Activated CD8-positive, alpha-beta T cell treated with anti-CD3 and anti-CD28 coated beads for 36 hours (primary cell): ENCODE results near the gene IL22RA2. TPM values are rescaled to one million over a fixed set of nuclear protein-coding genes. Genes with fewer than 3 reads are reported as not detected.
"Not testable (repeated sequence)": the region's sequence is repeated elsewhere in the genome, so short reads cannot be mapped to it uniquely, and the experiment has no call there.

Source experiments
- ATAC-seq: fragments of 200-7000 bp; cut with Tn5 transposase; one replicate; pipeline ENCODE4 v1.10.0; 2021; ENCODE audit warnings: mild to moderate bottlenecking, moderate library complexity
- CTCF ChIA-PET: fragments of 350-600 bp; sonication (Branson Sonifier 250); formaldehyde crosslinking; loops from one replicate; lab custom pipeline; 2021; ENCODE audit warnings: antibody characterized with exemption; lab: Charles Lee
- POLR2A ChIA-PET: fragments of 350-600 bp; sonication (Branson Sonifier 250); formaldehyde crosslinking; loops from one replicate; lab custom pipeline; 2021; ENCODE audit warnings: antibody characterized with exemption; lab: Charles Lee
- DNase-seq: peaks from one replicate; pipeline ENCODE4 v3.0.0-alpha.2; 2020
- H3K27ac Mint-ChIP-seq: one replicate; pipeline ENCODE4 v1.8.0; 2021; ENCODE audit warnings: mild to moderate bottlenecking, mixed read lengths
- H3K27me3 Mint-ChIP-seq: one replicate; pipeline ENCODE4 v1.8.0; 2021; ENCODE audit warnings: mixed read lengths
- H3K36me3 Mint-ChIP-seq: one replicate; pipeline ENCODE4 v1.8.0; 2021; ENCODE audit warnings: low read depth, mixed read lengths
- H3K4me1 Mint-ChIP-seq: one replicate; pipeline ENCODE4 v1.8.0; 2021; ENCODE audit warnings: low read depth, mixed read lengths
- H3K4me3 Mint-ChIP-seq: one replicate; pipeline ENCODE4 v1.8.0; 2021; ENCODE audit warnings: mild to moderate bottlenecking, moderate library complexity, mixed read lengths
- H3K9me3 Mint-ChIP-seq: one replicate; pipeline ENCODE4 v1.8.0; 2021; ENCODE audit warnings: mixed read lengths
- CTCF ChIP-seq: fragments of 200-600 bp; IDR thresholded peaks from one replicate; pipeline ENCODE4 v1.8.0; 2022; ENCODE audit warnings: antibody characterized with exemption, mild to moderate bottlenecking
- intact Hi-C: fragments of 100-400 bp; cut with micrococcal nuclease; formaldehyde crosslinking; loops from one replicate; pipeline ENCODE4 v1.10.0; 2022
- total RNA-seq, 2 experiments: library from RNA; stranded (reverse); gene quantifications; one replicate each; pipeline ENCODE4 v1.2.3, GENCODE V29; 2021

The IL22RA2 gene
- total RNA-seq, 2 experiments from 2014 or later: not detected

- Mint-ChIP-seq H3K4me3 (no peak overlapping the region), H3K4me1 (no peaks in the 10 kb centered on the region), H3K9me3 (peaks cover 13% of the 10 kb centered on the region), H3K36me3 (no peaks in the 10 kb centered on the region), H3K27ac (no peak overlapping the region), H3K27me3 (peaks cover 4% of the 10 kb centered on the region)
- ChIA-PET CTCF (interaction anchor here (1.1 to 1.3 kb wide), 3 partner anchors 15 to 39 kb away, joined by 3 read pairs; no protein-coding TSS in a partner anchor), POLR2A (interaction anchor here (0.5 kb wide), 1 partner anchor 75 kb away, joined by 3 read pairs; no protein-coding TSS in a partner anchor)
- intact Hi-C loops: no loop called here
- DNase-seq: no peak
- TF ChIP-seq CTCF: no peak
- ATAC-seq: no peak
Observed at GRCh38 chr6:137115658-137116057, 57.8 kb downstream of the IL22RA2 start.

- ChIA-PET CTCF (interaction anchor here (0.9 kb wide), 1 partner anchor 36 kb away, joined by 3 read pairs; no protein-coding TSS in a partner anchor), POLR2A (no interaction called here)
- Mint-ChIP-seq H3K36me3 (no peaks in the 10 kb centered on the region), H3K27ac (no peak overlapping the region), H3K9me3 (peaks cover 6% of the 10 kb centered on the region), H3K27me3 (peaks cover 3% of the 10 kb centered on the region), H3K4me1 (no peaks in the 10 kb centered on the region), H3K4me3 (no peak overlapping the region)
- no peak for TF ChIP-seq CTCF
- ATAC-seq: no peak
- DNase-seq: no peak
- intact Hi-C loops: no loop called here
Observed at GRCh38 chr6:137112067-137112355, 61.4 kb downstream of the IL22RA2 start.

DNA sequence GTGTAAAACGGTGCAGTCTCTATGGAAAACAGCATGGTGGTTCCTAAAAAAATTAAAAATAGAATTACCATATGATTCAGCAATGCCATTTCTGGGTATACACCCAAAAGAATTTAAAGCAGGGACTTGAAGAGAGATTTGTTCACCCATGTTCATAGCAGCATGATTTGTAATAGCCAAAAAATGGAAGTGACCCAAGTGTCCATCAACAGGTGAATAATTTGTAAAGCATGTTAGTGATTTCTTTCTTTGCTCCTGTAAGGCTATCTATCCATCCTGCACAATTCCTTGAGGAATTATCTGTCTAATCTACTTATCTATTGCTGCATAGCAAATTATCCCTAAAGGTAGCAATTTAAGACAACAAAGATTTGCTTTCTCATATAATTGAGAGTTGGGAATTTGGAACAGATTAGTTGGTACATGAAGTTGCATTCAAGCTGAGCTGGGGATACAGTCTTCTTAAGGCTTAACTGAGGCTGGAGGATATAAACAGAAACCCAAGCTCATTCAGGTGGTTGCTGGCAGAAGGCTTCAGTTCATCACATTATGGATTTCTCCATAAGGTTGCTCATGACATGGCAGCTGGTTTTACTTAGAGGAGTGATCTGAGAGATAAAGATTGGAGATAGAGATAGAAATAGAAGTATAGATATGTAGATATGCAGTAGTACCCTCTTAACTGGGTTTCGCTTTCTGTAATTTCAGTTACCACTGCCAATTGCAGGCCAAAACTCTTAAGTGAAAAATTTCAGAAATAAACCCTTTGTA, 62.0 kb downstream of the IL22RA2 start:
- ChIA-PET CTCF (interaction anchor here (0.9 kb wide), 1 partner anchor 35 kb away, joined by 3 read pairs; no protein-coding TSS in a partner anchor), POLR2A (no interaction called here)
- Mint-ChIP-seq H3K9me3 (peaks cover 6% of the 10 kb centered on the region), H3K4me3 (no peak overlapping the region), H3K4me1 (no peaks in the 10 kb centered on the region), H3K27me3 (peaks cover 1% of the 10 kb centered on the region), H3K36me3 (no peaks in the 10 kb centered on the region), H3K27ac (no peak overlapping the region)
- TF ChIP-seq CTCF: no peak
- DNase-seq (no peak), ATAC-seq (no peak)
- intact Hi-C loops: no loop called here

DNA sequence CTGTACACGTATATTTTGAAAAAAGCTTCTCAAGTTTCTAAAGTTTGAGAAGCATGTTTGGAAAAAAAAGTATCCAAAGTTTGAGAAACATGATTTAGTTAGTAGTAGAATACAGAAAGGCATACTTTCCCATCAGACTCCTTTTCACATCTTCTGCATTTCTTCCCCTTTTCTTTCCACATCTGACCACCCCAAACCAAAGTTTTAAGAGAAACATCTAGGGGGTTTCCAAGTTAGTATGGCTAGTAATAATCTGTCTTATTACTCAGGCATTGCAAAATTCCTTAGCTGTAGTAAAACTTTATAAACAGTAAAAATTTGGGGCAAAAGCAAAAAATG, 65.7 kb downstream of the IL22RA2 start:
- no peak overlapping the region for H3K4me3 Mint-ChIP-seq
- intact Hi-C loops: no loop called here
- no peak overlapping the region for H3K27ac Mint-ChIP-seq
- H3K9me3 Mint-ChIP-seq: peaks cover 6% of the 10 kb centered on the region
- no peak for TF ChIP-seq CTCF
- H3K27me3 Mint-ChIP-seq: no peaks in the 10 kb centered on the region
- DNase-seq: no peak
- ATAC-seq: no peak
- H3K4me1 Mint-ChIP-seq: peaks cover 11% of the 10 kb centered on the region
- H3K36me3 Mint-ChIP-seq: no peaks in the 10 kb centered on the region
- POLR2A ChIA-PET: no interaction called here
- CTCF ChIA-PET: interaction anchor here (1.8 kb wide), 1 partner anchor 13 kb away, joined by 7 read pairs; no protein-coding TSS in a partner anchor

DNA sequence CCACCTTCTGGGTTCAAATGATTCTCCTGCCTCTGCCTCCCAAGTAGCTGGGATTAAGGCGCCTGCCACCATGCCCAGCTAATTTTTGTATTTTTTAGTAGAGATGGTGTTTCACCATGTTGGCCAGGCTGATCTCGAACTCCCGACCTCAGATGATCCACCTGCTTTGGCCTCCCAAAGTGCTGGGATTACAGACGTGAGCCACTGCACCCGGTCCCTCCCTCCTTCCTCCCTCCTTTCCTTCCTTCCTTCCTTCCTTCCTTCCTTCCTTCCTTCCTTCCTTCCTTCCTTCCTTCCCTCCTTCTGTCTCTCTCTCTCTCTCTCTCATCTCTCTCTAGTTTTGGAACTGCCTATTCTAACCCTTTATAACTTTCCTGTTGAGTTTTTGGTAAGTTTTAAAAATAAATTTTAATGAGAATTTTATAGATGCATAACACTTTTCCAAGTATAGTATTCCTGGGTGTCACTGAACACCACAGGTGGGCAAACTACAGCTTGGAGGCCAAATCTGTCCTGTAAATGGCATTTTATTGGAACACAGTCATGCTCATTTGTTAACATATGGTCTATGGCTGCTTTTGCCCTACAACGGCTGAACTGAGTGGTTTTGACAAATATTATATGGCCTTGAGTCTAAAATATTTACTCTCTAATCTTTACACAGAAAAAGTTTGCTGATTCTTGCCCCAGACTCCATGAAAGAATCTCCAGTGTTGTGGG, 66.2 kb downstream of the IL22RA2 start:
- intact Hi-C loops: not testable (repeated sequence)

More for the DNA sequence above, 66.2 kb downstream of the IL22RA2 start:
- ATAC-seq, H3K27ac Mint-ChIP-seq, H3K9me3 Mint-ChIP-seq, POLR2A ChIA-PET, DNase-seq, H3K36me3 Mint-ChIP-seq, H3K27me3 Mint-ChIP-seq, H3K4me3 Mint-ChIP-seq: not testable (repeated sequence)
- H3K4me1 Mint-ChIP-seq: peaks cover 15% of the 10 kb centered on the region
- CTCF ChIA-PET: interaction anchor here (1.8 to 2.0 kb wide), 2 partner anchors 13 kb away, joined by 7 to 8 read pairs; no protein-coding TSS in a partner anchor
